Spleen (tissue), 11 donors: ENCODE data around the gene LMF1. TPM values are rescaled to one million over a fixed set of nuclear protein-coding genes. Genes with fewer than 3 reads are reported as not detected.

Experiments used
- DNase-seq: peaks from one replicate; pipeline ENCODE4 v3.0.0-alpha.2; 2020
- H3K27ac ChIP-seq, 8 donors: fragments of 200-600 bp; sonication (generic) in 7 of 8; 1 replicate in 4 of 8; 2 replicates in 4 of 8; pipeline versions ENCODE4 v1.5.0 to v1.8.0; 2016 to 2021; ENCODE audit warnings: inconsistent platforms in 4 of 8, mild to moderate bottlenecking in 4 of 8, moderate library complexity in 1 of 8
- H3K27me3 ChIP-seq, 7 donors: fragments of 200-600 bp; sonication (generic) in 6 of 7; replicated peaks in 1 of 7; 1 replicate in 4 of 7; 2 replicates in 3 of 7; pipeline versions ENCODE4 v1.5.0 to v1.8.0; 2016 to 2021; ENCODE audit warnings: inconsistent platforms in 3 of 7, mild to moderate bottlenecking in 1 of 7
- H3K36me3 ChIP-seq, 6 donors: fragments of 200-600 bp; sonication (generic) in 5 of 6; 1 replicate in 4 of 6; 2 replicates in 2 of 6; pipeline versions ENCODE4 v1.5.0 to v1.8.0; 2016 to 2021; ENCODE audit warnings: inconsistent platforms in 2 of 6
- H3K4me1 ChIP-seq, 6 donors: fragments of 200-600 bp; sonication (generic) in 5 of 6; 1 replicate in 3 of 6; 2 replicates in 3 of 6; pipeline versions ENCODE4 v1.5.0 to v1.8.0; 2016 to 2021; ENCODE audit warnings: inconsistent platforms in 3 of 6
- H3K4me3 ChIP-seq, 8 donors: fragments of 200-600 bp; sonication (generic) in 7 of 8; 1 replicate in 4 of 8; 2 replicates in 4 of 8; pipeline versions ENCODE4 v1.5.0 to v1.8.0; 2016 to 2021; ENCODE audit warnings: inconsistent platforms in 4 of 8, mild to moderate bottlenecking in 4 of 8, moderate library complexity in 2 of 8
- H3K9me3 ChIP-seq, 8 donors: fragments of 200-600 bp; sonication (generic) in 7 of 8; 1 replicate in 4 of 8; 2 replicates in 4 of 8; pipeline versions ENCODE4 v1.5.0 to v1.8.0; 2016 to 2021; ENCODE audit warnings: inconsistent platforms in 4 of 8
- CTCF ChIP-seq, 11 experiments: fragments of 200-600 bp in 7 of 11; fragments of 450-650 bp in 4 of 11; sonication (generic) in 4 of 11; IDR thresholded peaks in 8 of 11; conservative IDR thresholded peaks in 3 of 11; 1 replicate in 7 of 11; 2 replicates in 4 of 11; pipeline versions ENCODE4 v1.4.0 to v1.8.0; 2016 to 2021; ENCODE audit warnings: antibody characterized with exemption in 11 of 11, inconsistent platforms in 4 of 11, mild to moderate bottlenecking in 1 of 11
- POLR2A ChIP-seq, 3 donors: fragments of 450-650 bp; IDR thresholded peaks; one replicate each; pipeline ENCODE4 v1.5.1; 2017; ENCODE audit warnings: antibody characterized with exemption in 3 of 3, mild to moderate bottlenecking in 1 of 3
- POLR2AphosphoS5 ChIP-seq, 3 donors: sonication (generic); formaldehyde crosslinking; IDR thresholded peaks; one replicate each; pipeline ENCODE4 v1.5.1; 2017; ENCODE audit warnings: antibody characterized with exemption in 3 of 3
- WGBS, 5 donors: extraction: QIAGEN DNeasy Blood & Tissue Kit in 3 of 5; methylation state at CpG; one replicate each; pipeline versions ENCODE4 v1.1.5 to v1.1.7; 2013 to 2018; 5-methylcytosine and 5-hydroxymethylcytosine counted together
- intact Hi-C: fragments of 100-400 bp; cut with DNase I; formaldehyde crosslinking; loops from one replicate; pipeline ENCODE4 v1.15.0; 2023; ENCODE audit warnings: low total_unique reads
- polyA plus RNA-seq, 3 donors: library from polyadenylated mRNA; stranded (reverse); fragments of 200-250 nt; gene quantifications; one replicate each; pipeline ENCODE4 v1.2.1, GENCODE V29; 2013
- total RNA-seq, 7 donors: library from RNA; depleted of rRNA in 3 of 7; stranded (reverse); fragments of >200 nt in 3 of 7; fragmentation: NEBNext Ultra II Directional in 4 of 7; extraction: Animal tissue kit (Norgen Biotek cat#: 25700) in 4 of 7; gene quantifications; one replicate each; pipeline versions ENCODE4 v1.1.0 to v1.2.1, GENCODE V29; 2016 to 2021
- donor health status: healthy with polysubstance abuse.
- donor health status: DM: no; HTN: no; CAD: no; lungs with moderate emphysema.
- donor health status: DM: no; HTN: no; CAD: no.
- donor health status: Bipolar disorder and iron deficiency.
- donor health status: healthy.
- donor health status: DM: no; HTN: no; CAD: no.
- donor health status: DM: yes; HTN: yes; CAD: no.

LMF1 gene
- total and polyA plus RNA-seq, 10 donors: 10.4 to 57.6 (median 32.5) TPM

- TF ChIP-seq CTCF (IDR thresholded peaks at IDR 0.05 in 8 of 11, conservative IDR thresholded peaks at IDR 0.05 in 3 of 11) (no peak), POLR2A (IDR thresholded peaks at IDR 0.05) (no peak), POLR2AphosphoS5 (IDR thresholded peaks at IDR 0.05) (no peak)
- Histone ChIP-seq H3K27ac (no peak overlapping the region), H3K4me1 (peaks cover 0 to 24% (median 17%) of the 10 kb centered on the region in 6 donors), H3K9me3 (peaks cover 0 to 30% (median 23%) of the 10 kb centered on the region in 8 donors), H3K36me3 (no peaks in the 10 kb centered on the region), H3K27me3 (peaks cover 0 to 63% (median 10%) of the 10 kb centered on the region in 7 donors), H3K4me3 (no peak overlapping the region)
- intact Hi-C loops: no loop called here
- no peak for DNase-seq
- WGBS, 5 donors: 76 to 93% (median 87%) methylated on average over 3 of the region's 3 CpGs
Observed at GRCh38 chr16:995087-995486, 24.3 kb upstream of the LMF1 start.

- Histone ChIP-seq H3K36me3 (no peaks in the 10 kb centered on the region), H3K9me3 (peaks cover 0 to 30% (median 23%) of the 10 kb centered on the region in 8 donors), H3K4me3 (no peak overlapping the region), H3K27ac (no peak overlapping the region), H3K4me1 (peaks cover 0 to 24% (median 17%) of the 10 kb centered on the region in 6 donors), H3K27me3 (peaks cover 0 to 63% (median 10%) of the 10 kb centered on the region in 7 donors)
- DNase-seq: no peak
- TF ChIP-seq POLR2AphosphoS5 (IDR thresholded peaks at IDR 0.05) (no peak), CTCF (IDR thresholded peaks at IDR 0.05 in 8 of 11, conservative IDR thresholded peaks at IDR 0.05 in 3 of 11) (no peak), POLR2A (IDR thresholded peaks at IDR 0.05) (no peak)
- intact Hi-C loops: no loop called here
- WGBS, 5 donors: 77 to 91% (median 85%) methylated on average over 3 of the region's 3 CpGs
Observed at GRCh38 chr16:993731-994130, 22.9 kb upstream of the LMF1 start.

- Histone ChIP-seq H3K36me3 (no peaks in the 10 kb centered on the region), H3K27ac (no peak overlapping the region), H3K4me1 (peaks cover 0 to 4% (median under 1%) of the 10 kb centered on the region in 6 donors), H3K4me3 (no peak overlapping the region), H3K9me3 (peaks cover 0 to 28% (median 23%) of the 10 kb centered on the region in 8 donors), H3K27me3 (peaks cover 0 to 63% (median 0%) of the 10 kb centered on the region in 7 donors)
- 52 to 79% (median 75%) methylated on average over 7 to 9 of the region's 9 CpGs for WGBS, 5 donors
- no peak for DNase-seq
- TF ChIP-seq POLR2A (IDR thresholded peaks at IDR 0.05): no peak
- TF ChIP-seq CTCF (IDR thresholded peaks at IDR 0.05 in 8 of 11, conservative IDR thresholded peaks at IDR 0.05 in 3 of 11): no peak
- no peak for TF ChIP-seq POLR2AphosphoS5 (IDR thresholded peaks at IDR 0.05)
- intact Hi-C loops: no loop called here
Observed at GRCh38 chr16:991773-992172, 21.0 kb upstream of the LMF1 start.

- 83 to 90% (median 85%) methylated on average over 8 to 11 of the region's 11 CpGs for WGBS, 5 donors
Observed at GRCh38 chr16:991345-991744, 20.6 kb upstream of the LMF1 start.

More at GRCh38 chr16:991345-991744, 20.6 kb upstream of the LMF1 start:
- no peak for DNase-seq
- H3K36me3 ChIP-seq: no peaks in the 10 kb centered on the region
- TF ChIP-seq POLR2AphosphoS5 (IDR thresholded peaks at IDR 0.05) (no peak), POLR2A (IDR thresholded peaks at IDR 0.05) (no peak), CTCF (IDR thresholded peaks at IDR 0.05 in 8 of 11, conservative IDR thresholded peaks at IDR 0.05 in 3 of 11) (no peak)
- H3K27ac ChIP-seq: no peak overlapping the region
- H3K4me1 ChIP-seq: peaks cover 0 to under 1% (median 0%) of the 10 kb centered on the region in 6 donors
- peaks cover 0 to 59% (median 0%) of the 10 kb centered on the region in 7 donors for H3K27me3 ChIP-seq
- peaks cover 0 to 26% (median 22%) of the 10 kb centered on the region in 8 donors for H3K9me3 ChIP-seq
- intact Hi-C loops: no loop called here
- no peak overlapping the region for H3K4me3 ChIP-seq
